B cell (primary cell): ENCODE measurements around the gene DRC1. TPM values are rescaled to one million over a fixed set of nuclear protein-coding genes. Genes with fewer than 3 reads are reported as not detected.

Experiments
- ATAC-seq: fragments of 200-7000 bp; cut with Tn5 transposase; one replicate; pipeline ENCODE4 v1.10.0; 2021; ENCODE audit warnings: low read depth, mild to moderate bottlenecking, moderate number of reproducible peaks, moderate library complexity
- CTCF ChIA-PET: fragments of 350-600 bp; sonication (Branson Sonifier 250); formaldehyde crosslinking; loops from one replicate; lab custom pipeline; 2021; ENCODE audit warnings: antibody characterized with exemption, inconsistent platforms; lab: Charles Lee
- POLR2A ChIA-PET: fragments of 350-600 bp; sonication (Branson Sonifier 250); formaldehyde crosslinking; loops from one replicate; lab custom pipeline; 2021; ENCODE audit warnings: antibody characterized with exemption; lab: Charles Lee
- DNase-seq: peaks from one replicate; pipeline ENCODE4 v3.0.0; 2013
- H2AFZ ChIP-seq: 2 replicates; pipeline ENCODE4 v1.6.1; 2012; ENCODE audit warnings: mild to moderate bottlenecking, low read depth, low read length; ENCODE audit not compliant: insufficient read depth, poor library complexity, severe bottlenecking
- H3K27ac ChIP-seq, 2 donors: 1 replicate in 1 of 2; 2 replicates in 1 of 2; pipeline ENCODE4 v1.5.1; 2012 to 2013; ENCODE audit warnings: low read length in 2 of 2, mild to moderate bottlenecking in 2 of 2, moderate library complexity in 1 of 2
- H3K27me3 ChIP-seq, 4 experiments: fragments of 200-600 bp in 1 of 4; sonication (generic) in 1 of 4; replicated peaks in 1 of 4; 1 replicate in 2 of 4; 2 replicates in 2 of 4; pipeline versions ENCODE4 v1.6.1 to v1.7.0; 2013 to 2016; ENCODE audit warnings: low read length in 3 of 4, mild to moderate bottlenecking in 2 of 4, mixed read lengths in 1 of 4, moderate library complexity in 1 of 4; ENCODE audit not compliant: insufficient read depth in 4 of 4, control insufficient read depth in 3 of 4; ENCODE audit errors: control extremely low read depth in 1 of 4
- H3K36me3 ChIP-seq, 2 experiments: replicated peaks in 1 of 2; 1 replicate in 1 of 2; 2 replicates in 1 of 2; pipeline versions ENCODE4 v1.6.1 to v1.7.1; 2013; ENCODE audit warnings: low read length in 1 of 2; ENCODE audit not compliant: insufficient read depth in 2 of 2, control insufficient read depth in 1 of 2; ENCODE audit errors: control extremely low read depth in 1 of 2, extremely low read depth in 1 of 2
- H3K4me1 ChIP-seq, 2 donors: fragments of 200-600 bp in 1 of 2; sonication (generic) in 1 of 2; 1 replicate in 1 of 2; 2 replicates in 1 of 2; pipeline versions ENCODE4 v1.5.1 to v1.6.1; 2013 to 2017; ENCODE audit warnings: low read length in 2 of 2; ENCODE audit not compliant: control insufficient read depth in 2 of 2, insufficient read depth in 2 of 2
- H3K4me2 ChIP-seq: replicated peaks from 2 replicates; pipeline ENCODE3; 2012; ENCODE audit warnings: mild to moderate bottlenecking, low read depth, low read length; ENCODE audit not compliant: poor library complexity, severe bottlenecking
- H3K4me3 ChIP-seq, 5 experiments: fragments of 200-600 bp in 1 of 5; sonication (generic) in 1 of 5; 1 replicate in 3 of 5; 2 replicates in 2 of 5; pipeline versions ENCODE4 v1.5.1 to v1.7.0; 2011 to 2016; ENCODE audit warnings: low read length in 4 of 5, mild to moderate bottlenecking in 4 of 5, low read depth in 2 of 5, control low read depth in 1 of 5, moderate library complexity in 1 of 5; ENCODE audit not compliant: insufficient read depth in 1 of 5; ENCODE audit errors: control extremely low read depth in 1 of 5, extremely low read depth in 1 of 5
- H3K79me2 ChIP-seq: fragments of 200-600 bp; sonication (generic); one replicate; pipeline ENCODE4 v1.6.0; 2016; ENCODE audit warnings: low read length; ENCODE audit not compliant: control insufficient read depth, insufficient read depth
- H3K9ac ChIP-seq: fragments of 200-600 bp; sonication (generic); 2 replicates; pipeline ENCODE4 v1.6.1; 2017; ENCODE audit warnings: mild to moderate bottlenecking, low read length, moderate library complexity
- H3K9me3 ChIP-seq, 3 donors: one replicate each; pipeline versions ENCODE4 v1.6.1 to v1.7.1; 2013; ENCODE audit warnings: low read length in 2 of 3; ENCODE audit not compliant: control insufficient read depth in 2 of 3, insufficient read depth in 1 of 3; ENCODE audit errors: control extremely low read depth in 1 of 3
- H4K20me1 ChIP-seq: 2 replicates; pipeline ENCODE4 v1.6.0; 2012; ENCODE audit warnings: mild to moderate bottlenecking, low read length; ENCODE audit not compliant: insufficient read depth, control insufficient read depth, poor library complexity, severe bottlenecking
- H3K27ac Mint-ChIP-seq: one replicate; pipeline ENCODE4 v1.8.0; 2021; ENCODE audit warnings: mixed read lengths
- H3K27me3 Mint-ChIP-seq: one replicate; pipeline ENCODE4 v1.8.0; 2021; ENCODE audit warnings: mixed read lengths
- H3K4me1 Mint-ChIP-seq: one replicate; pipeline ENCODE4 v1.8.0; 2021; ENCODE audit warnings: mixed read lengths
- H3K4me3 Mint-ChIP-seq: one replicate; pipeline ENCODE4 v1.8.0; 2021; ENCODE audit warnings: mixed read lengths
- H3K9me3 Mint-ChIP-seq: one replicate; pipeline ENCODE4 v1.8.0; 2022; ENCODE audit warnings: mixed read lengths; ENCODE audit not compliant: insufficient read depth
- EZH2 ChIP-seq: IDR thresholded peaks from 2 replicates; pipeline ENCODE4 v1.6.1; 2012; ENCODE audit warnings: borderline replicate concordance, low read depth, mild to moderate bottlenecking, moderate library complexity, low read length; ENCODE audit not compliant: insufficient read depth, poor library complexity, severe bottlenecking
- WGBS: methylation state at CpG from one replicate; pipeline ENCODE4 v1.1.5; 2013; ENCODE audit warnings: missing lambda C conversion rate; ENCODE audit not compliant: insufficient coverage; 5-methylcytosine and 5-hydroxymethylcytosine counted together
- intact Hi-C: fragments of 100-400 bp; cut with micrococcal nuclease; formaldehyde crosslinking; loops from one replicate; pipeline ENCODE4 v1.10.0; 2022
- polyA plus RNA-seq: library from polyadenylated mRNA; depleted of rRNA; stranded (reverse); fragments of >200 nt; gene quantifications from 2 replicates; pipeline ENCODE4 v1.2.3, GENCODE V29; 2012
- total RNA-seq, 2 donors: library from RNA; stranded (reverse); fragments of 120-200 nt in 1 of 2; gene quantifications; 1 replicate in 1 of 2; 2 replicates in 1 of 2; pipeline versions ENCODE4 v1.2.3 to v1.2.4, GENCODE V29; 2013 to 2022
- TF ChIP-seq, protein P1 (sequence below): fragments of 200-600 bp; IDR thresholded peaks from one replicate; pipeline ENCODE4 v1.8.0; 2022; ENCODE audit warnings: antibody characterized with exemption, mild to moderate bottlenecking

The DRC1 gene
- total and polyA plus RNA-seq, 2 donors (not counting 1 experiment from before 2014, with no cell fraction given), result not detected

DNA sequence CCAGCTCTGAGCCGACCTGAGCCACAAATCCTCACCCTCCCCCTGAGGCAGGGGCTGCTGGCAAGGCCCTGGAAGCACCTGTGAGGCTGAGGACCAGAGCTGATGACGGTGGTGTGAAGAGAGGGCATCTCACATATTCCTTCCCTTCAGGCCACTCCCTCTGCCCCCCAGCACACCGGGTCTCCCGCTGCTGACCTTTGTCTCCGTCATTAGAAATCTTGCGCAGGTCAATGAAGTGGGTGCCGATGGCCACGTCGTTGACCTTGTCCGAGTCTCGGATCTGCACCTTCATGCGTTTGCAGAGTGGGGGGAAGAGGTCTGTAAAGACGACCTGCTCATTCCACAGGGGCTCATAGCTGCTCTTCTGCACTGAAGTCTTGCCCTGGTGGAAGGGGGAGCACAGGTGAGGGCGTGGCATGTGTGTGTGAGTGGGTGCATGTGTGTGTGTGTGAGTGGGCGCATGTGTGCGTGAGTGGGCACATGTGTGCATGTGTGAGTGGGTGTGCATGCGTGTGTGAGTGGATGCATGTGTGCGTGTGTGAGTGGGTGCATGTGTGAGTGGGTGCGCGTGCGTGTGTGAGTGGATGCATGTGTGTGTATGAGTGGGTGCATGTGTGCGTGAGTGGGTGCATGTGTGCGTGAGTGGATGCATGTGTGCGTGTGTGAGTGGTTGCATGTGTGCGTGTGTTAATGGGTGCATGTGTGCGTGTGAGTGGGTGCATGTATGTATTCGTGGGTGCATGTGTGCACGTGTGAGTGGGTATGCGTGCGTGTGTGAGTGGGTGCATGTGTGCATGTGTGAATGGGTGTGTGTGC lies 80.7 kb downstream of the DRC1 start:
- DNase-seq (no peak), ATAC-seq (no peak)
- intact Hi-C loops, result no loop called here
- no peak overlapping the region for H3K4me3 ChIP-seq
- H3K36me3 ChIP-seq, result no peaks in the 10 kb centered on the region
- WGBS, result 95% methylated on average over 27 of the region's 30 CpGs
- no peaks in the 10 kb centered on the region for H3K79me2 ChIP-seq
- CTCF ChIA-PET, result no interaction called here
- no peak overlapping the region for H3K9ac ChIP-seq
- peaks cover 0 to 3% (median 0%) of the 10 kb centered on the region in 3 donors for H3K9me3 ChIP-seq
- H3K27me3 ChIP-seq, result no peaks in the 10 kb centered on the region
- H2AFZ ChIP-seq, result no peak overlapping the region
- Mint-ChIP-seq H3K27me3 (peaks cover 13% of the 10 kb centered on the region), H3K4me1 (peaks cover 3% of the 10 kb centered on the region), H3K9me3 (no peaks in the 10 kb centered on the region), H3K27ac (no peak overlapping the region), H3K4me3 (no peak overlapping the region)
- no peak overlapping the region for H3K27ac ChIP-seq
- TF ChIP-seq, protein P1, sequence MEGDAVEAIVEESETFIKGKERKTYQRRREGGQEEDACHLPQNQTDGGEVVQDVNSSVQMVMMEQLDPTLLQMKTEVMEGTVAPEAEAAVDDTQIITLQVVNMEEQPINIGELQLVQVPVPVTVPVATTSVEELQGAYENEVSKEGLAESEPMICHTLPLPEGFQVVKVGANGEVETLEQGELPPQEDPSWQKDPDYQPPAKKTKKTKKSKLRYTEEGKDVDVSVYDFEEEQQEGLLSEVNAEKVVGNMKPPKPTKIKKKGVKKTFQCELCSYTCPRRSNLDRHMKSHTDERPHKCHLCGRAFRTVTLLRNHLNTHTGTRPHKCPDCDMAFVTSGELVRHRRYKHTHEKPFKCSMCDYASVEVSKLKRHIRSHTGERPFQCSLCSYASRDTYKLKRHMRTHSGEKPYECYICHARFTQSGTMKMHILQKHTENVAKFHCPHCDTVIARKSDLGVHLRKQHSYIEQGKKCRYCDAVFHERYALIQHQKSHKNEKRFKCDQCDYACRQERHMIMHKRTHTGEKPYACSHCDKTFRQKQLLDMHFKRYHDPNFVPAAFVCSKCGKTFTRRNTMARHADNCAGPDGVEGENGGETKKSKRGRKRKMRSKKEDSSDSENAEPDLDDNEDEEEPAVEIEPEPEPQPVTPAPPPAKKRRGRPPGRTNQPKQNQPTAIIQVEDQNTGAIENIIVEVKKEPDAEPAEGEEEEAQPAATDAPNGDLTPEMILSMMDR, result no peak
- no peak for TF ChIP-seq EZH2
- POLR2A ChIA-PET, result no interaction called here
- no peak overlapping the region for H3K4me2 ChIP-seq
- H4K20me1 ChIP-seq, result no peaks in the 10 kb centered on the region
- H3K4me1 ChIP-seq, result no peaks in the 10 kb centered on the region

DNA sequence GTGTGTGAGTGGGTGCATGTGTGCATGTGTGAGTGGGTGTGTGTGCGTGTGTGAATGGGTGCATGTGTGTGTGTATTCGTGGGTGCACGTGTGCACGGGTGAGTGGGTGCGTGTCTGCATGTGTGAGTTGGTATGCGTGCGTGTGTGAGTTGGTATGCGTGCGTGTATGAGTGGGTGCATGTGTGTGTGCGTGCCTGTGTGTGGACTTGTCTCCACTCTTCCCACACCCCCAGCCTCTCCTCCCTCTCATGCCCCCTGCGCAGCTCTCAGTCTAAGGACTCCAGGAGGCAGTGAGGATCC lies 81.3 kb downstream of the DRC1 start:
- H4K20me1 ChIP-seq, result no peaks in the 10 kb centered on the region
- H3K4me3 ChIP-seq, result no peak overlapping the region
- ChIA-PET POLR2A (no interaction called here), CTCF (no interaction called here)
- H3K4me1 Mint-ChIP-seq, result no peaks in the 10 kb centered on the region
- H3K79me2 ChIP-seq, result no peaks in the 10 kb centered on the region
- TF ChIP-seq, protein P1, result no peak
- TF ChIP-seq EZH2, result no peak
- no peak overlapping the region for H2AFZ ChIP-seq
- H3K27ac Mint-ChIP-seq, result no peak overlapping the region
- peaks cover 9% of the 10 kb centered on the region for H3K27me3 Mint-ChIP-seq
- ATAC-seq (no peak), DNase-seq (no peak)
- H3K4me2 ChIP-seq, result no peak overlapping the region
- no peaks in the 10 kb centered on the region for H3K4me1 ChIP-seq
- H3K36me3 ChIP-seq, result no peaks in the 10 kb centered on the region
- H3K9me3 ChIP-seq, result peaks cover 0 to 3% (median 0%) of the 10 kb centered on the region in 3 donors
- WGBS, result 96% methylated on average over 3 of the region's 11 CpGs
- no peak overlapping the region for H3K27ac ChIP-seq
- H3K27me3 ChIP-seq, result no peaks in the 10 kb centered on the region
- no peak overlapping the region for H3K4me3 Mint-ChIP-seq
- no peaks in the 10 kb centered on the region for H3K9me3 Mint-ChIP-seq
- no peak overlapping the region for H3K9ac ChIP-seq
- intact Hi-C loops, result no loop called here
